D721Med (cell line): ENCODE results near the gene PARP4.
"Not testable (repeated sequence)": the region's sequence is repeated elsewhere in the genome, so short reads cannot be mapped to it uniquely, and the experiment has no call there.

Experiments used
- DNase-seq: peaks from one replicate; pipeline ENCODE4 v3.0.0; 2011; ENCODE audit warnings: low spot score; ENCODE audit not compliant: insufficient read length
- FAIRE-seq: peaks from 2 replicates; lab custom pipeline; 2011; peaks lifted over from hg19 to GRCh38; lab: Jason Lieb, UNC
- TF ChIP-seq, protein P1 (sequence below): IDR thresholded peaks from 2 replicates; pipeline ENCODE4 v1.5.1; 2012; ENCODE audit warnings: mild to moderate bottlenecking, control low read depth; ENCODE audit not compliant: insufficient read depth; ENCODE audit errors: missing control alignments

The PARP4 gene

DNA sequence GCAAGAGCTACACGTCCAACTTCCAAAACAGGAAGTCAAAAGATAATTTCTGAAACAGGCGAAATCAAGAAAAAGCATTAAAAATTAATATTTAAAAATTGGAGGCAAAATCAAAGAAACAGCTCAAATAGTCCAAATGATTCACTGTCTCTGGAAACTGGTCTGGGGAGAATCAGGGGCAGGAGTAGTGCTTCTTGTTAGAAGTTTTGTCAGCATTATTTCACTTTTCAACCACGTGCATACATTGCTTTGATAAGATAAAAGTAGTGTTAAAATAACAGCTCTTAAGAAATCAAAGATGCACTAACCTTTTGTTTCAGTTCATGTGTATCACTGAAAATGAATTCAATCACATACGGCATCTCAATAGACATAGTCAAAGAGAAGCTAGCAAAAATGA, 53.8 kb downstream of the PARP4 start:
- TF ChIP-seq, protein P1, sequence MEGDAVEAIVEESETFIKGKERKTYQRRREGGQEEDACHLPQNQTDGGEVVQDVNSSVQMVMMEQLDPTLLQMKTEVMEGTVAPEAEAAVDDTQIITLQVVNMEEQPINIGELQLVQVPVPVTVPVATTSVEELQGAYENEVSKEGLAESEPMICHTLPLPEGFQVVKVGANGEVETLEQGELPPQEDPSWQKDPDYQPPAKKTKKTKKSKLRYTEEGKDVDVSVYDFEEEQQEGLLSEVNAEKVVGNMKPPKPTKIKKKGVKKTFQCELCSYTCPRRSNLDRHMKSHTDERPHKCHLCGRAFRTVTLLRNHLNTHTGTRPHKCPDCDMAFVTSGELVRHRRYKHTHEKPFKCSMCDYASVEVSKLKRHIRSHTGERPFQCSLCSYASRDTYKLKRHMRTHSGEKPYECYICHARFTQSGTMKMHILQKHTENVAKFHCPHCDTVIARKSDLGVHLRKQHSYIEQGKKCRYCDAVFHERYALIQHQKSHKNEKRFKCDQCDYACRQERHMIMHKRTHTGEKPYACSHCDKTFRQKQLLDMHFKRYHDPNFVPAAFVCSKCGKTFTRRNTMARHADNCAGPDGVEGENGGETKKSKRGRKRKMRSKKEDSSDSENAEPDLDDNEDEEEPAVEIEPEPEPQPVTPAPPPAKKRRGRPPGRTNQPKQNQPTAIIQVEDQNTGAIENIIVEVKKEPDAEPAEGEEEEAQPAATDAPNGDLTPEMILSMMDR = no peak
- FAIRE-seq (no peak), DNase-seq (no peak)

DNA sequence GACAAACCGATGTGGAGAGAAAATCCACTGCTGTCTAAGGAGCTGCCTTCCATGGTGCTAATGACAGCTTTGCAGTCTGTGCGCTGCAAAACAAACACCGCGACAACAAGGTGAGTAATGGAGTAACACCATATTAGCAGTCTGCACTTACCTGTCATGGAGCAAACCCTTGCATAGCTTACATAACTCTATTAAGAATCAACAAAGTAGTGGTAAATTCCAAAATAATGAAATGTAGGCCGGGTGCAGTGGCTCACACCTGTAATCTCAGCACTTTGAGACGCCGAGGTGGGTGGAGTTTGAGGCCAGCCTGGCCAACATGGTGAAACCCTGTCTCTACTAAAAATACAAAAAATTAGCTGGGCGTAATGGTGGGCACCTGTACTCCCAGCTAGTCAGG, 56.2 kb downstream of the PARP4 start:
- DNase-seq = no peak
- TF ChIP-seq, protein P1 = no peak
- no peak for FAIRE-seq

DNA sequence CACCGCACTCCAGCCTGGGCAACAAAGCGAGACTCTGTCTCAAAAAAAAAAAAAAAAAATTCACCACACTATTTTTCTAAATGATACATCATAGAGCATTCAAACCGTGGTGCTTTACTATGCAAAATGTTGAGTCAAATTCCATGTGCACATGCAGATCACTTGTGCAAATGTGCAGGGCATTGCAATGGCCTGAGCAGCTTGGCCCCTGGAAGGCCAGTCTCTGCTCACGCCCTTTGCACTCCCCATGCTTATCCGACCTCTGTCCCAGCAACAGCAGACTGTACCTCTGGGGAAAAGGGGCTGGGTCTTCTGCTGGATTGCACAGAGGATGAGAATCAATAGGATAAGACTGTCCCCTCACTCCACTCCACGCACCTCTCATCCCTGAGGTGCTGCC, 58.5 kb downstream of the PARP4 start:
- TF ChIP-seq, protein P1 = no peak
- DNase-seq (no peak), FAIRE-seq (no peak)

DNA sequence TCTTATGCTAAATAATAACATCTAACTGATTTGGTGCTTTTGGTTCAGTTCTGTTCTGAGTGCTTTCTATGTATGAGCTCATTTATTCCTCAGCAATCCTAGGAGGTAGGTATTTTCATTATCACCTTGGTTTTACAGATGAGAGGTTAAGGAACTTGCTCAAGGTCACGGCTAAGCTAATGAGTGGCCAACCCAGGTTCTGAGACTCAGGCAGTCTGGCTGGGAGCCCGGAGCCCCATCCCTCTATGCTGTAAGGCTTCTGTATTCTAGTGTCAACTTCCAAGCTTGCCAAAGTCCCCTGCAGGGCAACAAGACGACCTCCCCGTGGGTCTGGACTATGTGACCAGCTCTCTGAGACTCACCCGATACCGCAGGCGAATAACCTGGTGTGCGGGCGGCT, 60.5 kb downstream of the PARP4 start:
- TF ChIP-seq, protein P1 = no peak
- DNase-seq (no peak), FAIRE-seq (no peak)

DNA sequence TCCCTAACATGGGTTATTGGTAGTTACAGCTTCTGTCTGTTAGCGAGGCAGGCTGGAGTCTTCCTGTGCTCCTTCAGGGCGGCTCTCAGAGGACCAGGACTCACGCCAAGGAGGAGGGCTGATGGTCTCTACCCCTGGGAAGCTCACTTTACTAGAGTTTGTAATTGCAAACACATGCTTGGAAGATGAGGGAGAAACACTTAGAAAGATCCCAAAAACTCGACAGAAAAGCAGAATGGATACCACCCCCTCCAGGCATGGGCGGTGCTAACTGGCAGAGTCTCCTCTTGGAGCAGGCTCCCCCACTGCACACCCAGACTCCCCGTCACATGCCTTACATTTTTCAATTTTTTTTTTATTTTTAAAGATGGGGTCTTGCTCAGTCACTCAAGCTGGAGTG, 62.0 kb downstream of the PARP4 start:
- no peak for FAIRE-seq
- no peak for DNase-seq
- TF ChIP-seq, protein P1 = no peak

DNA sequence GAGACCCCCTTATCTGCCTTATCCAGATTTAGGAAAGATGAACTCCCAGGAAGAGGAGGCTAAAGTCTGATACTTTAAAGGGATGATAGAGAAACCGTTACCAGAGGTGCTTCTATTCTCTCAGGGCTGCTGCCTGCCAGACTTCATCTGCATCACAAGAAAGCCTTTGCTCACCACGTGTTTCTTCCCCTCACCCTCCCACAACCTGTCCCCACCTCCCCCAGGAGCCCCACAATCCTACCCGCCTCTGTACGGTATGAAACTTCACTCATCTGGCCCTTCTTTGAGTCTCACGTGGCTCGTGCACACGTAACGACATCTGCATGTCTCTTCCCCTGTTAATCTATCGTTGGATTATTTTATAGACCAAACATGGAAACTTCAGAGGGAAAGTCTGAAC, 67.7 kb downstream of the PARP4 start:
- not testable (repeated sequence) for DNase-seq, FAIRE-seq

DNA sequence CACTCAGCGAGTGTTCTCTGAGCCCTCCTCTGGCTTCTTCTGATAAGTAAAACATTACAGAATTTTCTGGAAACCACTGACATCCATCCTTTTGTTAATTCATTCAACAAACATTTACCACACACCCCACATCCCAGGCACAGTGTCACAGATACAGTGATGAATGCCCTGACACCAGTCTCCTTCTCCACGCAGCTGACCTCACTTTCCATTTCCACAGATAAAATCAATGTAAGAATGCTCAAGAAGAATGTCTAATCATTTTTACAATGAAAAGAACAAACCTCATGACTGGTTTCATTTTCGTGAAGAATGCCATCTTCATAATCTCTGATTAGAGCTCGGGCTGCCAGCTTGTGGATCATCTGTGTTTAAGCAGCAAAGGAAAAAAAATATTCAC, 69.2 kb downstream of the PARP4 start:
- no peak for FAIRE-seq
- TF ChIP-seq, protein P1 = no peak
- no peak for DNase-seq

DNA sequence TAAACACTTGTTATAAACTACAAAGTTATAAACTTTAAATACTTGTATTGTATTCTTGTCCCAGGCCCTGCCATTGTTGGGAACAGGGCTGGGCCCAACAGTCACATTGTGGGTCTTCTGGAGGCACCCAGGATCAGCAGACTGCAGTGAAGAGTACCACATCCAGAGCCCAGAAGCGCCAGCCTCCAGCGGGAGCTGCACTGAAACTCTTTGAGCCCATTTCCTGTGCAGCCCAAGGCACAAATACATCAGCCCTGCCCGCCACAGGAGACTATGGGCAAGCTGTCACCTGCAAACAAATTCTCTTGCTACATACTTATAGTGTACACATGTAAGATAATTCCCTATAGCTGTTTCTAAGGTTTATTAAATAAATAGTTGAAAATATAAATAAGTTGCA, 86.5 kb downstream of the PARP4 start:
- not testable (repeated sequence) for DNase-seq, FAIRE-seq

DNA sequence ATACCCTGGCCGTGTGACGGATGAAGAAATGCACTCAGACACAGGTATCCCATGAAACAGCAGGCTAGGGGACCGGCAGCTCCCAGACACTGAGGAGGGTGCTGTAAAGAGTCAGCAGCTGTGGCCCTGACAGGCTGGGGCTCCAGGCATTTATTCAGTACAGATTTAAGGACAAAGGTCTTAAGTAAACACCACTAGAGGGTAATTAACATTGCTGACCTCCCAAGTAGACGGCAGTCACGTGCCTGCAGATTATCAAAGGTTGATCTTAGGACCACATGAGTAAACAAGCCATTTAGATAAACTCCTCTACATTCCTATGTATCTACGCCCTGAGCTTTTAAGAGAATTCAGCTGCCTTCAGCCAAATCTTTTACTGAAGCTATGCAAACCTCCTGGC, 92.9 kb downstream of the PARP4 start:
- DNase-seq, FAIRE-seq: not testable (repeated sequence)
